RWPE2 (cell line): Measurements from ENCODE around the gene EIF6.

Experiments
- ATAC-seq: fragments of 200-7000 bp; cut with Tn5 transposase; 3 replicates; pipeline ENCODE4 v1.9.1; 2021; ENCODE audit warnings: low read depth
- DNase-seq: peaks from one replicate; pipeline ENCODE4 v3.0.0-alpha.2; 2020; ENCODE audit warnings: low spot score
- H3K27ac ChIP-seq: fragments of 450-650 bp; 2 replicates; pipeline ENCODE4 v1.5.1; 2017; ENCODE audit warnings: mild to moderate bottlenecking; ENCODE audit not compliant: poor library complexity, severe bottlenecking
- H3K27me3 ChIP-seq: fragments of 250-450 bp; sonication (Bioruptor Pico); 2 replicates; pipeline ENCODE4 v1.5.1; 2021; ENCODE audit warnings: mild to moderate bottlenecking, moderate library complexity; ENCODE audit not compliant: insufficient read depth, poor library complexity, severe bottlenecking
- H3K36me3 ChIP-seq: fragments of 250-450 bp; sonication (Bioruptor Pico); 2 replicates; pipeline ENCODE4 v1.5.1; 2020; ENCODE audit warnings: low read depth, mild to moderate bottlenecking, moderate library complexity
- H3K4me1 ChIP-seq: fragments of 250-450 bp; sonication (Bioruptor Pico); 2 replicates; pipeline ENCODE4 v1.5.1; 2021; ENCODE audit warnings: mild to moderate bottlenecking, moderate library complexity; ENCODE audit not compliant: insufficient read depth, poor library complexity, severe bottlenecking
- H3K4me3 ChIP-seq: fragments of 250-450 bp; sonication (Bioruptor Pico); 2 replicates; pipeline ENCODE4 v1.5.1; 2021; ENCODE audit warnings: mild to moderate bottlenecking, moderate library complexity; ENCODE audit not compliant: severe bottlenecking
- H3K9me3 ChIP-seq: fragments of 250-450 bp; sonication (Bioruptor Pico); 2 replicates; pipeline ENCODE4 v1.5.1; 2021; ENCODE audit warnings: mild to moderate bottlenecking, moderate library complexity; ENCODE audit not compliant: severe bottlenecking
- CTCF ChIP-seq: fragments of 450-650 bp; IDR thresholded peaks from one replicate; pipeline ENCODE4 v1.5.1; 2017; ENCODE audit warnings: mild to moderate bottlenecking, moderate library complexity; ENCODE audit not compliant: poor library complexity, severe bottlenecking

The EIF6 gene

GRCh38 chr20:35277127-35277526 is 7.4 kb downstream of the EIF6 start:
- Histone ChIP-seq H3K4me1 (peaks cover 35% of the 10 kb centered on the region), H3K27me3 (no peaks in the 10 kb centered on the region), H3K27ac (peak overlapping the region; percentile 88), H3K36me3 (peaks cover 61% of the 10 kb centered on the region), H3K9me3 (no peaks in the 10 kb centered on the region), H3K4me3 (peak overlapping the region; percentile 60)
- no peak for TF ChIP-seq CTCF
- DNase-seq = peak; percentile 84
- ATAC-seq = peak; percentile 2; the same call in 2 of the 3 replicates

- peaks cover 35% of the 10 kb centered on the region for H3K4me1 ChIP-seq
- peaks cover 53% of the 10 kb centered on the region for H3K36me3 ChIP-seq
- peak overlapping the region; percentile 88 for H3K27ac ChIP-seq
- no peaks in the 10 kb centered on the region for H3K27me3 ChIP-seq
- TF ChIP-seq CTCF = no peak
- peak overlapping the region; percentile 60 for H3K4me3 ChIP-seq
- DNase-seq = peak; percentile 78
- H3K9me3 ChIP-seq = no peaks in the 10 kb centered on the region
- no peak for ATAC-seq
These were observed 8.2 kb downstream of the EIF6 start for GRCh38 chr20:35276408-35276807.

GRCh38 chr20:35275741-35276251 is 8.8 kb downstream of the EIF6 start:
- TF ChIP-seq CTCF = no peak
- H3K9me3 ChIP-seq = no peaks in the 10 kb centered on the region
- peaks cover 47% of the 10 kb centered on the region for H3K36me3 ChIP-seq
- DNase-seq (peak; percentile 85), ATAC-seq (no peak)
- no peaks in the 10 kb centered on the region for H3K27me3 ChIP-seq
- H3K4me3 ChIP-seq = no peak overlapping the region
- peak overlapping the region; percentile 88 for H3K27ac ChIP-seq
- peaks cover 34% of the 10 kb centered on the region for H3K4me1 ChIP-seq

- DNase-seq (peak; percentile 85), ATAC-seq (no peak)
- H3K9me3 ChIP-seq = no peaks in the 10 kb centered on the region
- no peak overlapping the region for H3K27ac ChIP-seq
- H3K4me1 ChIP-seq = peaks cover 21% of the 10 kb centered on the region
- H3K36me3 ChIP-seq = peaks cover 34% of the 10 kb centered on the region
- H3K27me3 ChIP-seq = no peaks in the 10 kb centered on the region
- no peak overlapping the region for H3K4me3 ChIP-seq
- no peak for TF ChIP-seq CTCF
These were observed 10.1 kb downstream of the EIF6 start for GRCh38 chr20:35274172-35275092.
